HFFc6 (cell line): ENCODE measurements around the gene PTBP1. TPM values are rescaled to one million over a fixed set of nuclear protein-coding genes. Genes with fewer than 3 reads are reported as not detected.

Experiments
- DNase-seq: peaks from one replicate; pipeline ENCODE4 v3.0.0-alpha.2; 2018
- H3K27ac Mint-ChIP-seq: 2 replicates; pipeline ENCODE4 v1.8.0; 2020; ENCODE audit warnings: mild to moderate bottlenecking, mixed read lengths
- H3K27me3 Mint-ChIP-seq: 2 replicates; pipeline ENCODE4 v1.8.0; 2021; ENCODE audit warnings: mild to moderate bottlenecking, moderate library complexity, mixed read lengths; ENCODE audit not compliant: insufficient read depth
- H3K36me3 Mint-ChIP-seq: 2 replicates; pipeline ENCODE4 v1.8.0; 2021; ENCODE audit warnings: low read depth, mixed read lengths
- H3K4me1 Mint-ChIP-seq: 2 replicates; pipeline ENCODE4 v1.8.0; 2020; ENCODE audit warnings: low read depth, mixed read lengths
- H3K4me3 Mint-ChIP-seq: 2 replicates; pipeline ENCODE4 v1.8.0; 2020; ENCODE audit warnings: mild to moderate bottlenecking, moderate library complexity, mixed read lengths
- H3K9me3 Mint-ChIP-seq: 2 replicates; pipeline ENCODE4 v1.8.0; 2020; ENCODE audit warnings: mild to moderate bottlenecking, mixed read lengths
- CTCF ChIP-seq: fragments of 200-600 bp; sonication (generic); IDR thresholded peaks from 2 replicates; pipeline ENCODE4 v1.5.0; 2021; ENCODE audit warnings: antibody characterized with exemption, mild to moderate bottlenecking
- total RNA-seq, 6 experiments: library from RNA; stranded (reverse); fragmentation: NEBNext Ultra II Directional; extraction: Animal tissue kit (Norgen Biotek cat#: 25700); gene quantifications; 2 replicates in 1 of 6; 3 replicates in 5 of 6; pipeline ENCODE4 v1.2.3, GENCODE V29; 2021

The PTBP1 gene
- total RNA-seq, 6 experiments from 2014 or later, result 307 to 421 (median 380) TPM

GRCh38 chr19:810883-811489, 13.7 kb downstream of the PTBP1 start:
- peaks cover 43% of the 10 kb centered on the region for H3K36me3 Mint-ChIP-seq
- H3K27me3 Mint-ChIP-seq, result peaks cover 31% of the 10 kb centered on the region
- H3K9me3 Mint-ChIP-seq, result peaks cover 12% of the 10 kb centered on the region
- DNase-seq, result no peak
- H3K27ac Mint-ChIP-seq, result no peak overlapping the region
- H3K4me3 Mint-ChIP-seq, result no peak overlapping the region
- TF ChIP-seq CTCF, result no peak
- no peaks in the 10 kb centered on the region for H3K4me1 Mint-ChIP-seq

GRCh38 chr19:811506-812048, 14.3 kb downstream of the PTBP1 start:
- Mint-ChIP-seq H3K27me3 (peaks cover 33% of the 10 kb centered on the region), H3K27ac (no peak overlapping the region), H3K36me3 (peaks cover 48% of the 10 kb centered on the region), H3K9me3 (peaks cover 13% of the 10 kb centered on the region), H3K4me3 (no peak overlapping the region), H3K4me1 (no peaks in the 10 kb centered on the region)
- no peak for TF ChIP-seq CTCF
- no peak for DNase-seq

- peaks cover 31% of the 10 kb centered on the region for H3K27me3 Mint-ChIP-seq
- no peaks in the 10 kb centered on the region for H3K4me1 Mint-ChIP-seq
- H3K36me3 Mint-ChIP-seq, result peaks cover 50% of the 10 kb centered on the region
- no peak for TF ChIP-seq CTCF
- H3K9me3 Mint-ChIP-seq, result peaks cover 13% of the 10 kb centered on the region
- DNase-seq, result no peak
- H3K4me3 Mint-ChIP-seq, result no peak overlapping the region
- no peak overlapping the region for H3K27ac Mint-ChIP-seq
Observed at GRCh38 chr19:812049-812746, 14.9 kb downstream of the PTBP1 start.

GRCh38 chr19:812747-813218, 15.5 kb downstream of the PTBP1 start:
- Mint-ChIP-seq H3K27ac (no peak overlapping the region), H3K4me3 (no peak overlapping the region), H3K36me3 (peaks cover 45% of the 10 kb centered on the region), H3K9me3 (peaks cover 13% of the 10 kb centered on the region), H3K4me1 (no peaks in the 10 kb centered on the region), H3K27me3 (peaks cover 30% of the 10 kb centered on the region)
- TF ChIP-seq CTCF, result no peak
- no peak for DNase-seq

GRCh38 chr19:813219-814151, 16.2 kb downstream of the PTBP1 start:
- no peak for DNase-seq
- peaks cover 13% of the 10 kb centered on the region for H3K9me3 Mint-ChIP-seq
- no peak overlapping the region for H3K27ac Mint-ChIP-seq
- H3K4me1 Mint-ChIP-seq, result no peaks in the 10 kb centered on the region
- no peak for TF ChIP-seq CTCF
- peaks cover 30% of the 10 kb centered on the region for H3K27me3 Mint-ChIP-seq
- no peak overlapping the region for H3K4me3 Mint-ChIP-seq
- peaks cover 42% of the 10 kb centered on the region for H3K36me3 Mint-ChIP-seq
